C4-2B (cell line): ENCODE data around the gene CATSPER1.

ENCODE experiments used
- ZFX ChIP-seq: fragments of 450-650 bp; IDR thresholded peaks from 2 replicates; pipeline ENCODE4 v1.6.1; 2017
- TF ChIP-seq, protein P1 (sequence below): fragments of 450-650 bp; conservative IDR thresholded peaks from 2 replicates; pipeline ENCODE4 v1.5.1; 2017; ENCODE audit warnings: mild to moderate bottlenecking

DNA sequence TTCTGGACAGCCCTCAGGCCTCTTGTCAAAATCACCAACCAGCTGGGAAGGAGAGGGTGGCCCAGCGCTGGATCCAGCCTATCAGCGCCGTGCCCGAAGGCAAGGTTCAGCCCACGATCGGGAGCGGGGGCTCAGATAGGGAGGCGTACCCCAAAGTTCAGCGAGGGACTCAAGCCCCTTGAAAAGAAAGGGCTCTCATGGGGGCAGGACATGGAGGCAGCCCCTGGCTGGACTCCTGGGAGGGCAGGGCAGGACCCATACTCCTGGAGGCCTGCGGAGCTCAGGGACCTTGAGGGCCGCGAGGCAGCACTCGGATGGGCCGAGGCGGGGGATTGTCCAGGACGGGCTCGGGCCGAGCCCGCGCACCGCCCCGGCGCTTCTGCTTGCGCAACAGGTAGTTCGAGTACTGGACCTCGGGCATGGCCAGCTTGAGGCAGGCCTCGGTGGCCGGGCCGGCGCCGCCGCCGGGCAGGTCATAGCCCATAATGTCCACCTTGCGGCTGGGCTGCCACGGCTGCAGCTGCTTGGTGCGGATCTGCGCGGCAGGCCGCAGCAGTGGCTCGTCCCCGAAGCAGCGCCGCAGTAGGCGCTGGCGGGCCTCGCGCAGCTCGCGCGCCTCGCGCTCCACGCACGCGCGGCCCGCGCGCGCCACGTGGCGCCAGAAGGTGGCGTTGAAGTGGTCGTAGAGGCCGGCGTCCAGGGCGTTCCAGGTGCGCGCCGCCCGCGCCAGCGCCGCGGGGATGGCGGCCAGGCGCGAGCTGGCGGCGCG, 16.1 kb upstream of the CATSPER1 start:
- TF ChIP-seq, protein P1, sequence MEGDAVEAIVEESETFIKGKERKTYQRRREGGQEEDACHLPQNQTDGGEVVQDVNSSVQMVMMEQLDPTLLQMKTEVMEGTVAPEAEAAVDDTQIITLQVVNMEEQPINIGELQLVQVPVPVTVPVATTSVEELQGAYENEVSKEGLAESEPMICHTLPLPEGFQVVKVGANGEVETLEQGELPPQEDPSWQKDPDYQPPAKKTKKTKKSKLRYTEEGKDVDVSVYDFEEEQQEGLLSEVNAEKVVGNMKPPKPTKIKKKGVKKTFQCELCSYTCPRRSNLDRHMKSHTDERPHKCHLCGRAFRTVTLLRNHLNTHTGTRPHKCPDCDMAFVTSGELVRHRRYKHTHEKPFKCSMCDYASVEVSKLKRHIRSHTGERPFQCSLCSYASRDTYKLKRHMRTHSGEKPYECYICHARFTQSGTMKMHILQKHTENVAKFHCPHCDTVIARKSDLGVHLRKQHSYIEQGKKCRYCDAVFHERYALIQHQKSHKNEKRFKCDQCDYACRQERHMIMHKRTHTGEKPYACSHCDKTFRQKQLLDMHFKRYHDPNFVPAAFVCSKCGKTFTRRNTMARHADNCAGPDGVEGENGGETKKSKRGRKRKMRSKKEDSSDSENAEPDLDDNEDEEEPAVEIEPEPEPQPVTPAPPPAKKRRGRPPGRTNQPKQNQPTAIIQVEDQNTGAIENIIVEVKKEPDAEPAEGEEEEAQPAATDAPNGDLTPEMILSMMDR = no peak
- TF ChIP-seq ZFX = no peak
